ENCODE results near the gene FXYD4.

DNA sequence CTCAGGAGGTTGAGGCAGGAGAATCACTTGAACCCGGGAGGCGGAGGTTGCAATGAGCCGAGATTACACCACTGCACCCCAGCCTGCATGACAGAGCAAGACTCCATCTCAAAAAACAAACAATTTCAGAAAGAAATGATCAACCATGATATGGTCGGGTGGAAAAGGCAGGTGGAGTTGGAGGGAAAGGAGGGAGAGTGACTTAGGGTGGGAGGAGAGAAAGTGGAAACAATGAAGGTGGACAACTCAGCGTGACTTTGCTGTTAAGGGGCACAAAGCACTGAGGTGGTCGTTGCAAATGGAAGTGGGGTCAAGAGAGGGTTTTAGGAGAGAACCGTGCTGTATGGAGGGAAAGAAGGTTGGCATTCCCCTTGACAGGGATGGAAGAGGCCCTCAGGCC, 30.0 kb upstream of the FXYD4 start:
- no peak for TF ChIP-seq EP300 (IDR thresholded peaks at IDR 0.05; ENCODE audit: borderline replicate concordance)
- no peak for TF ChIP-seq TAF1 (IDR thresholded peaks at IDR 0.05; ENCODE audit: low read depth)
- TF ChIP-seq RAD21 (IDR thresholded peaks at IDR 0.05; ENCODE audit: low read depth): no peak
- TF ChIP-seq YY1 (IDR thresholded peaks at IDR 0.05; ENCODE audit: low read depth): no peak
- no peak for TF ChIP-seq TEAD4 (IDR thresholded peaks at IDR 0.05)
- TF ChIP-seq CEBPB (IDR thresholded peaks at IDR 0.05): no peak
- TF ChIP-seq, protein P1, sequence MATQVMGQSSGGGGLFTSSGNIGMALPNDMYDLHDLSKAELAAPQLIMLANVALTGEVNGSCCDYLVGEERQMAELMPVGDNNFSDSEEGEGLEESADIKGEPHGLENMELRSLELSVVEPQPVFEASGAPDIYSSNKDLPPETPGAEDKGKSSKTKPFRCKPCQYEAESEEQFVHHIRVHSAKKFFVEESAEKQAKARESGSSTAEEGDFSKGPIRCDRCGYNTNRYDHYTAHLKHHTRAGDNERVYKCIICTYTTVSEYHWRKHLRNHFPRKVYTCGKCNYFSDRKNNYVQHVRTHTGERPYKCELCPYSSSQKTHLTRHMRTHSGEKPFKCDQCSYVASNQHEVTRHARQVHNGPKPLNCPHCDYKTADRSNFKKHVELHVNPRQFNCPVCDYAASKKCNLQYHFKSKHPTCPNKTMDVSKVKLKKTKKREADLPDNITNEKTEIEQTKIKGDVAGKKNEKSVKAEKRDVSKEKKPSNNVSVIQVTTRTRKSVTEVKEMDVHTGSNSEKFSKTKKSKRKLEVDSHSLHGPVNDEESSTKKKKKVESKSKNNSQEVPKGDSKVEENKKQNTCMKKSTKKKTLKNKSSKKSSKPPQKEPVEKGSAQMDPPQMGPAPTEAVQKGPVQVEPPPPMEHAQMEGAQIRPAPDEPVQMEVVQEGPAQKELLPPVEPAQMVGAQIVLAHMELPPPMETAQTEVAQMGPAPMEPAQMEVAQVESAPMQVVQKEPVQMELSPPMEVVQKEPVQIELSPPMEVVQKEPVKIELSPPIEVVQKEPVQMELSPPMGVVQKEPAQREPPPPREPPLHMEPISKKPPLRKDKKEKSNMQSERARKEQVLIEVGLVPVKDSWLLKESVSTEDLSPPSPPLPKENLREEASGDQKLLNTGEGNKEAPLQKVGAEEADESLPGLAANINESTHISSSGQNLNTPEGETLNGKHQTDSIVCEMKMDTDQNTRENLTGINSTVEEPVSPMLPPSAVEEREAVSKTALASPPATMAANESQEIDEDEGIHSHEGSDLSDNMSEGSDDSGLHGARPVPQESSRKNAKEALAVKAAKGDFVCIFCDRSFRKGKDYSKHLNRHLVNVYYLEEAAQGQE (IDR thresholded peaks at IDR 0.05; ENCODE audit: low read depth): no peak
- no peak for TF ChIP-seq EGR1 (IDR thresholded peaks at IDR 0.05)
- no peak for TF ChIP-seq FOXM1 (IDR thresholded peaks at IDR 0.05; ENCODE audit: borderline replicate concordance, low read depth)
- TF ChIP-seq, protein P2, sequence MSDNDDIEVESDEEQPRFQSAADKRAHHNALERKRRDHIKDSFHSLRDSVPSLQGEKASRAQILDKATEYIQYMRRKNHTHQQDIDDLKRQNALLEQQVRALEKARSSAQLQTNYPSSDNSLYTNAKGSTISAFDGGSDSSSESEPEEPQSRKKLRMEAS (IDR thresholded peaks at IDR 0.05): no peak
- no peak for TF ChIP-seq CREB1 (IDR thresholded peaks at IDR 0.05; ENCODE audit: low read depth)

Data from Ishikawa (cell line).